Adrenal gland (tissue), 5 donors: ENCODE results near the gene EXOSC2.

Experiments used
- POLR2A ChIP-seq, 2 donors: fragments of 450-650 bp; IDR thresholded peaks; one replicate each; pipeline ENCODE4 v1.6.1; 2017; ENCODE audit warnings: antibody characterized with exemption in 2 of 2, mild to moderate bottlenecking in 2 of 2, moderate library complexity in 1 of 2
- TF ChIP-seq, protein P1 (sequence below), 6 experiments: fragments of 450-650 bp in 4 of 6; fragments of 200-600 bp in 2 of 6; sonication (generic) in 1 of 6; IDR thresholded peaks; 1 replicate in 5 of 6; 2 replicates in 1 of 6; pipeline versions ENCODE4 v1.5.1 to v1.8.0; 2016 to 2021; ENCODE audit warnings: antibody characterized with exemption in 6 of 6, mild to moderate bottlenecking in 2 of 6, moderate library complexity in 1 of 6
- donor health status: DM: no; HTN: no; CAD: no.

DNA sequence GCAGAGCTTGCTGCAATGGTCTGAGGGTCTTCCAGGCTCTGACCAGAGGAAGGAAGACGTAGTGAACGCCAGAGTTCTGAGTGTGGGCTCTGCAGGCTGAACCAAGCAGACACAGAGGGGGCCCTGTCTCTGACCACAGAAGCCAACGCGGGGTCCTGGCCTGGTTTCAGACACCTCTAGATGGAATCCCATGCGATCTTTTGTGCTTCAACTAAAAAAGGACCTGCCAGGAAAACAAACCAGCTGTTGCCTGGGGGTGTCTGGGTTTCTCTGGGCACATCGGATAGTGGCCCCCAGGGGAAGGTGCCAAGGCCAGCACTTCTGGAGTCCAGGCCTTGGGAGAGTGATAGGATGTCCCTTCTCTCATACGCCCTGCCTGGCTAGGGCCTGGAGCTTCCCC is 16.3 kb upstream of the EXOSC2 start:
- TF ChIP-seq, protein P1, sequence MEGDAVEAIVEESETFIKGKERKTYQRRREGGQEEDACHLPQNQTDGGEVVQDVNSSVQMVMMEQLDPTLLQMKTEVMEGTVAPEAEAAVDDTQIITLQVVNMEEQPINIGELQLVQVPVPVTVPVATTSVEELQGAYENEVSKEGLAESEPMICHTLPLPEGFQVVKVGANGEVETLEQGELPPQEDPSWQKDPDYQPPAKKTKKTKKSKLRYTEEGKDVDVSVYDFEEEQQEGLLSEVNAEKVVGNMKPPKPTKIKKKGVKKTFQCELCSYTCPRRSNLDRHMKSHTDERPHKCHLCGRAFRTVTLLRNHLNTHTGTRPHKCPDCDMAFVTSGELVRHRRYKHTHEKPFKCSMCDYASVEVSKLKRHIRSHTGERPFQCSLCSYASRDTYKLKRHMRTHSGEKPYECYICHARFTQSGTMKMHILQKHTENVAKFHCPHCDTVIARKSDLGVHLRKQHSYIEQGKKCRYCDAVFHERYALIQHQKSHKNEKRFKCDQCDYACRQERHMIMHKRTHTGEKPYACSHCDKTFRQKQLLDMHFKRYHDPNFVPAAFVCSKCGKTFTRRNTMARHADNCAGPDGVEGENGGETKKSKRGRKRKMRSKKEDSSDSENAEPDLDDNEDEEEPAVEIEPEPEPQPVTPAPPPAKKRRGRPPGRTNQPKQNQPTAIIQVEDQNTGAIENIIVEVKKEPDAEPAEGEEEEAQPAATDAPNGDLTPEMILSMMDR (IDR thresholded peaks at IDR 0.05) = no peak
- TF ChIP-seq POLR2A (IDR thresholded peaks at IDR 0.05) = no peak
